SJSA1 (cell line): ENCODE results near the gene ATP1B3. TPM values are rescaled to one million over a fixed set of nuclear protein-coding genes. Genes with fewer than 3 reads are reported as not detected.
"Not testable (repeated sequence)": the region's sequence is repeated elsewhere in the genome, so short reads cannot be mapped to it uniquely, and the experiment has no call there.

Experiments used
- DNase-seq, 2 experiments: peaks; one replicate each; pipeline ENCODE4 v3.0.0-alpha.2; 2015 to 2020; ENCODE audit warnings: low spot score in 2 of 2, low read depth in 1 of 2
- H3K27ac ChIP-seq: fragments of 250-450 bp; sonication (Bioruptor Pico); 2 replicates; pipeline ENCODE4 v1.5.1; 2020; ENCODE audit warnings: mild to moderate bottlenecking, moderate library complexity
- H3K27me3 ChIP-seq: fragments of 250-450 bp; sonication (Bioruptor Pico); replicated peaks from 2 replicates; pipeline ENCODE4 v1.5.1; 2020; ENCODE audit warnings: mild to moderate bottlenecking, moderate library complexity
- H3K36me3 ChIP-seq: fragments of 250-450 bp; sonication (Bioruptor Pico); 2 replicates; pipeline ENCODE4 v1.5.1; 2020; ENCODE audit warnings: mild to moderate bottlenecking
- H3K4me1 ChIP-seq: fragments of 250-450 bp; sonication (Bioruptor Pico); replicated peaks from 2 replicates; pipeline ENCODE4 v1.6.1; 2021; ENCODE audit warnings: mild to moderate bottlenecking
- H3K4me3 ChIP-seq: fragments of 250-450 bp; sonication (Bioruptor Pico); 2 replicates; pipeline ENCODE4 v1.5.1; 2020; ENCODE audit warnings: mild to moderate bottlenecking
- H3K9me3 ChIP-seq: fragments of 250-450 bp; sonication (Bioruptor Pico); replicated peaks from 2 replicates; pipeline ENCODE4 v1.5.1; 2020; ENCODE audit warnings: mild to moderate bottlenecking
- total RNA-seq: library from RNA; depleted of rRNA; stranded (reverse); fragments of >200 nt; shearing (Covaris generic); gene quantifications from 2 replicates; pipeline ENCODE4 v1.2.3, GENCODE V29; 2014

The ATP1B3 gene
- total RNA-seq, 1 experiment from 2014 or later, result 88.9 TPM

GRCh38 chr3:141870091-141870687 lies 6.3 kb upstream of the ATP1B3 start:
- Histone ChIP-seq H3K36me3 (no peaks in the 10 kb centered on the region), H3K27me3 (no peaks in the 10 kb centered on the region), H3K27ac (no peak overlapping the region), H3K4me1 (no peaks in the 10 kb centered on the region), H3K9me3 (no peaks in the 10 kb centered on the region), H3K4me3 (no peak overlapping the region)
- DNase-seq, result no peak

- peak overlapping the region; percentile 98 for H3K4me3 ChIP-seq
- 0 out of 2 replicates have a peak, but pooled peaks cover 3% of the 10 kb centered on the region for H3K9me3 ChIP-seq
- H3K4me1 ChIP-seq, result peaks cover 14% of the 10 kb centered on the region
- DNase-seq, result peak; percentile 85 to 86
- H3K36me3 ChIP-seq, result peaks cover 14% of the 10 kb centered on the region
- H3K27ac ChIP-seq, result peak overlapping the region; percentile 93
- no peaks in the 10 kb centered on the region for H3K27me3 ChIP-seq
Observed at GRCh38 chr3:141875374-141875892, 1.0 kb upstream of the ATP1B3 start.

- Histone ChIP-seq H3K4me3 (peak overlapping the region; percentile 98), H3K4me1 (peaks cover 14% of the 10 kb centered on the region), H3K36me3 (peaks cover 18% of the 10 kb centered on the region), H3K27ac (peak overlapping the region; percentile 93), H3K27me3 (no peaks in the 10 kb centered on the region), H3K9me3 (0 out of 2 replicates have a peak, but pooled peaks cover 3% of the 10 kb centered on the region)
- DNase-seq, result peak in 1 of 2 experiments; percentile 75
Observed at GRCh38 chr3:141875893-141876380, 506 bp upstream of the ATP1B3 start.

GRCh38 chr3:141876891-141877621 lies 613 bp downstream of the ATP1B3 start:
- Histone ChIP-seq H3K36me3 (peaks cover 27% of the 10 kb centered on the region), H3K4me3 (peak overlapping the region; percentile 98), H3K27me3 (no peaks in the 10 kb centered on the region), H3K9me3 (0 out of 2 replicates have a peak, but pooled peaks cover 3% of the 10 kb centered on the region), H3K4me1 (peaks cover 14% of the 10 kb centered on the region), H3K27ac (peak overlapping the region; percentile 93)
- DNase-seq, result peak; percentile 44 to 49

- Histone ChIP-seq H3K4me1 (peaks cover 14% of the 10 kb centered on the region), H3K36me3 (peaks cover 34% of the 10 kb centered on the region), H3K27ac (peak overlapping the region; percentile 7; the same call in 1 of the 2 replicates), H3K27me3 (no peaks in the 10 kb centered on the region), H3K4me3 (peak overlapping the region; percentile 98), H3K9me3 (0 out of 2 replicates have a peak, but pooled peaks cover 3% of the 10 kb centered on the region)
- DNase-seq, result peak in 1 of 2 experiments; percentile 38
Observed at GRCh38 chr3:141877911-141878310, 1.5 kb downstream of the ATP1B3 start.

GRCh38 chr3:141878326-141878725 lies 1.9 kb downstream of the ATP1B3 start:
- Histone ChIP-seq H3K4me3 (peak overlapping the region; percentile 98), H3K27me3 (no peaks in the 10 kb centered on the region), H3K4me1 (peaks cover 14% of the 10 kb centered on the region), H3K36me3 (peaks cover 38% of the 10 kb centered on the region), H3K27ac (0 out of 2 replicates have a peak overlapping the region, but pooled peaks have one; percentile 7), H3K9me3 (0 out of 2 replicates have a peak, but pooled peaks cover 3% of the 10 kb centered on the region)
- peak in 1 of 2 experiments; percentile 5 for DNase-seq

GRCh38 chr3:141878817-141879216 lies 2.4 kb downstream of the ATP1B3 start:
- H3K9me3 ChIP-seq, result 0 out of 2 replicates have a peak, but pooled peaks cover 3% of the 10 kb centered on the region
- peaks cover 14% of the 10 kb centered on the region for H3K4me1 ChIP-seq
- DNase-seq, result no peak
- H3K27me3 ChIP-seq, result no peaks in the 10 kb centered on the region
- no peak overlapping the region for H3K27ac ChIP-seq
- H3K4me3 ChIP-seq, result peak overlapping the region; percentile 98; the same call in 1 of the 2 replicates
- peaks cover 42% of the 10 kb centered on the region for H3K36me3 ChIP-seq

GRCh38 chr3:141881702-141882101 lies 5.3 kb downstream of the ATP1B3 start:
- no peak for DNase-seq
- H3K27ac ChIP-seq, result no peak overlapping the region

GRCh38 chr3:141887051-141887450 lies 10.6 kb downstream of the ATP1B3 start:
- H3K4me1 ChIP-seq, result no peaks in the 10 kb centered on the region

More at GRCh38 chr3:141881702-141882101, 5.3 kb downstream of the ATP1B3 start:
- no peaks in the 10 kb centered on the region for H3K27me3 ChIP-seq
- peaks cover 64% of the 10 kb centered on the region for H3K36me3 ChIP-seq
- H3K9me3 ChIP-seq, result 0 out of 2 replicates have a peak, but pooled peaks cover under 1% of the 10 kb centered on the region
- peaks cover 14% of the 10 kb centered on the region for H3K4me1 ChIP-seq
- no peak overlapping the region for H3K4me3 ChIP-seq

GRCh38 chr3:141888548-141888947 lies 12.1 kb downstream of the ATP1B3 start:
- not testable (repeated sequence) for H3K4me3 ChIP-seq, H3K4me1 ChIP-seq, H3K27ac ChIP-seq, DNase-seq, H3K9me3 ChIP-seq, H3K27me3 ChIP-seq
- H3K36me3 ChIP-seq, result peaks cover 48% of the 10 kb centered on the region

More at GRCh38 chr3:141887051-141887450, 10.6 kb downstream of the ATP1B3 start:
- H3K36me3 ChIP-seq, result peaks cover 59% of the 10 kb centered on the region
- no peak overlapping the region for H3K27ac ChIP-seq
- no peaks in the 10 kb centered on the region for H3K27me3 ChIP-seq
- DNase-seq, result no peak
- no peak overlapping the region for H3K4me3 ChIP-seq
- H3K9me3 ChIP-seq, result no peaks in the 10 kb centered on the region

GRCh38 chr3:141894524-141895176 lies 18.2 kb downstream of the ATP1B3 start:
- Histone ChIP-seq H3K9me3 (no peaks in the 10 kb centered on the region), H3K27ac (no peak overlapping the region), H3K4me1 (peaks cover 9% of the 10 kb centered on the region), H3K4me3 (no peak overlapping the region), H3K36me3 (peaks cover 26% of the 10 kb centered on the region), H3K27me3 (no peaks in the 10 kb centered on the region)
- peak in 1 of 2 experiments; percentile 41 for DNase-seq

- Histone ChIP-seq H3K4me3 (no peak overlapping the region), H3K9me3 (no peaks in the 10 kb centered on the region), H3K36me3 (peaks cover 33% of the 10 kb centered on the region), H3K27ac (no peak overlapping the region), H3K27me3 (no peaks in the 10 kb centered on the region), H3K4me1 (peaks cover 9% of the 10 kb centered on the region)
- no peak for DNase-seq
Observed at GRCh38 chr3:141895731-141896130, 19.3 kb downstream of the ATP1B3 start.

- Histone ChIP-seq H3K9me3 (no peaks in the 10 kb centered on the region), H3K27me3 (no peaks in the 10 kb centered on the region), H3K4me1 (peaks cover 9% of the 10 kb centered on the region), H3K36me3 (peaks cover 32% of the 10 kb centered on the region), H3K27ac (no peak overlapping the region), H3K4me3 (no peak overlapping the region)
- DNase-seq, result no peak
Observed at GRCh38 chr3:141898908-141899307, 22.5 kb downstream of the ATP1B3 start.
